ENCODE data around the gene EPHA1.

EPHA1 gene

DNA sequence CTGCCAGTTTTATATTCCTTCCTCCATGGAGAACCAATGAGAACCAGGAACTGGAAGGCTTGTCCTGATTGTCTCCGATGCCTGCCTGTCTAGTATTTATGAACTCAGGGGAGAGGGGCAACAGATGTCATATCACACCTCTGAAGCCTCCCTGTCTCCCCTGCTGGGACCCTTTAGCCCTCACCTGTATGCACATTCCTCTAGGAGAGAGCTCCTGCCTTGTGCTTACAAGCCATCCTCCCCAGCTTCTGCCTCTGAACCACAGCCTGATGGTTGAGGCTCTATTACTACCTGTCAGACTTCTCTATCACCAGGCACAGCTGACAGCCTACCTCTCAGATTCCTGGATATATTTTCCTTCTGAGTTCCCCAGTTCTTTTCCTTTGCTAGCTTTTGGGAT lies 40.3 kb downstream of the EPHA1 start:
- Histone ChIP-seq H3K27me3 (ENCODE audit: control insufficient read depth, low read length) (peaks cover 39% of the 10 kb centered on the region), H3K36me3 (ENCODE audit: control insufficient read depth, low read length) (no peaks in the 10 kb centered on the region), H3K9me2 (replicated peaks; ENCODE audit: control insufficient read depth, low read length) (no peaks in the 10 kb centered on the region), H3F3A (ENCODE audit: control insufficient read depth, insufficient read depth) (no peaks in the 10 kb centered on the region), H3K4me2 (ENCODE audit: low read length) (no peak overlapping the region), H3K9me3 (ENCODE audit: control insufficient read depth, insufficient read depth, low read length) (no peaks in the 10 kb centered on the region), H3K4me1 (ENCODE audit: control insufficient read depth, low read length) (no peaks in the 10 kb centered on the region), H3K4me3 (ENCODE audit: low read length) (no peak overlapping the region), H3K27ac (ENCODE audit: low read depth, low read length) (no peak overlapping the region), H3K79me2 (ENCODE audit: control insufficient read depth, low read length) (no peaks in the 10 kb centered on the region), H4K20me1 (ENCODE audit: control insufficient read depth, insufficient read depth, low read depth, low read length) (no peaks in the 10 kb centered on the region)
- TF ChIP-seq EZH2phosphoT487 (IDR thresholded peaks at IDR 0.05; ENCODE audit: borderline replicate concordance, low read length) = no peak
- TF ChIP-seq, protein P1, sequence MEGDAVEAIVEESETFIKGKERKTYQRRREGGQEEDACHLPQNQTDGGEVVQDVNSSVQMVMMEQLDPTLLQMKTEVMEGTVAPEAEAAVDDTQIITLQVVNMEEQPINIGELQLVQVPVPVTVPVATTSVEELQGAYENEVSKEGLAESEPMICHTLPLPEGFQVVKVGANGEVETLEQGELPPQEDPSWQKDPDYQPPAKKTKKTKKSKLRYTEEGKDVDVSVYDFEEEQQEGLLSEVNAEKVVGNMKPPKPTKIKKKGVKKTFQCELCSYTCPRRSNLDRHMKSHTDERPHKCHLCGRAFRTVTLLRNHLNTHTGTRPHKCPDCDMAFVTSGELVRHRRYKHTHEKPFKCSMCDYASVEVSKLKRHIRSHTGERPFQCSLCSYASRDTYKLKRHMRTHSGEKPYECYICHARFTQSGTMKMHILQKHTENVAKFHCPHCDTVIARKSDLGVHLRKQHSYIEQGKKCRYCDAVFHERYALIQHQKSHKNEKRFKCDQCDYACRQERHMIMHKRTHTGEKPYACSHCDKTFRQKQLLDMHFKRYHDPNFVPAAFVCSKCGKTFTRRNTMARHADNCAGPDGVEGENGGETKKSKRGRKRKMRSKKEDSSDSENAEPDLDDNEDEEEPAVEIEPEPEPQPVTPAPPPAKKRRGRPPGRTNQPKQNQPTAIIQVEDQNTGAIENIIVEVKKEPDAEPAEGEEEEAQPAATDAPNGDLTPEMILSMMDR (IDR thresholded peaks at IDR 0.05; ENCODE audit: low read depth, low read length, poor library complexity, severe bottlenecking) = no peak

DNA sequence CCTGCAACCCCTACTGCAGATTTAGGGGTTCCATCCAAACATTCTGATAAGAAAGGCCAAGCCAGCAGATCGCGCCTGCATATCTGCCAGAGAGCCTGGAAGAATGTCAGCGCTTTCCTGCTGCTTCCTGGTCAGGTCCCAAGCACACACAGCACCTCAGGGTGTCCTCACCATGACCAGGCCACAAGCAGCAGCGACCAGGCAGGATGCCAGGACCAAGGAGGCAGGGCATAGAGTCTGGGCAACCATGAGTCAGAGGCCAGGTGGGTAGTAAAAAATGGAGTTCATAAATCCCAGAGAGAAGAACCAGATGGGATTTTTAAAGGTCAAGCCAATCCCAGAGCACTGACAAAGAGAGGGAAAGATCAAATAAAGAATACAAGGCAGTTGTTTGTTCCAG lies 40.7 kb downstream of the EPHA1 start:
- H3F3A ChIP-seq (ENCODE audit: control insufficient read depth, insufficient read depth) = no peaks in the 10 kb centered on the region
- H3K36me3 ChIP-seq (ENCODE audit: control insufficient read depth, low read length) = no peaks in the 10 kb centered on the region
- no peaks in the 10 kb centered on the region for H3K9me3 ChIP-seq (ENCODE audit: control insufficient read depth, insufficient read depth, low read length)
- no peaks in the 10 kb centered on the region for H4K20me1 ChIP-seq (ENCODE audit: control insufficient read depth, insufficient read depth, low read depth, low read length)
- no peaks in the 10 kb centered on the region for H3K9me2 ChIP-seq (replicated peaks; ENCODE audit: control insufficient read depth, low read length)
- no peak overlapping the region for H3K27ac ChIP-seq (ENCODE audit: low read depth, low read length)
- H3K79me2 ChIP-seq (ENCODE audit: control insufficient read depth, low read length) = no peaks in the 10 kb centered on the region
- H3K4me1 ChIP-seq (ENCODE audit: control insufficient read depth, low read length) = no peaks in the 10 kb centered on the region
- no peak overlapping the region for H3K4me2 ChIP-seq (ENCODE audit: low read length)
- no peak overlapping the region for H3K4me3 ChIP-seq (ENCODE audit: low read length)
- TF ChIP-seq EZH2phosphoT487 (IDR thresholded peaks at IDR 0.05; ENCODE audit: borderline replicate concordance, low read length) = no peak
- TF ChIP-seq, protein P1 (IDR thresholded peaks at IDR 0.05; ENCODE audit: low read depth, low read length, poor library complexity, severe bottlenecking) = no peak
- peaks cover 43% of the 10 kb centered on the region for H3K27me3 ChIP-seq (ENCODE audit: control insufficient read depth, low read length)

DNA sequence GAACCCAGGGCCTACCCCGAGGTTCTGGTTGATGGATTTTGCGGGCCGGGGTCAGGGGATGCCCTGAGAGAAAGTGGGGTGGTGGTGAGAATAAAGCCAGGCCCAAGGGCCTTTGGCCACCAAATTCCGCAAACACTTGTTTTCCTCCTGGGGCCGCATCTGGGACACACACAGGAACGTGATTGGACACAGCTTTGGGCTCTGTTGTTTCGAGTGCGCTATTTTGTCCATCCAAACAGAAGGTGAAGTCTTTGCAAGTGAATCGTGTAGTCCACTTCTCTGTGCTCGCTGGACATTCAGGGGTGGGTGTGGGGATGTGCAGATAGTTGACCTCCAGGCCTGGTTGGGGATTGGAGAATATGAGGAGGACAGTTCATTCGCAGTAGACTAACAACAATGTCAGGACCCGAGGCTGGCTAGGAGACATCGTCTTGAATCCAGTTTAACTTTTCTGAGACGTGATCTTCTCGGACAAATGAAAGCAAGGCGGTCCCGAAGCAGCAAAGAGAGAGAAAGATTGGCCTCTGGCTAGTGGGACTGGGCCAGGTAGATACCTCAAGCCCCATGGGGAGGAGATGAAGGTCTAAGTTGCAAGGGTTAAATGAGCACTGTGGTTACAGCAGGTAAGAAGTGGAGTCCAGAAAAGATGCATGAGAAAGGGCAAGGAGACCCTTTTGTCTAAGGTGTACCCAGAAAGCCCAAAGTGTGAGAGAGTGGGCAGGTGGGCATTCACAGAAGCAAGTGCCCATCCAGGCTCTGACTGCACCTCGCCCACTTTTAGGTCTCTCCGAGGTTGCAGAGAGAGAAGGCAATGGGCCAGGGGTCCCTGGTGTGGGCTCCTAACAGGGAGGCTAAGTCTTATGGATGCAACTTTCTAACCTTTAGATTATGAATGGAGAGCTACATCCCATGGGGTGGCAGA lies 45.4 kb downstream of the EPHA1 start:
- H3K27ac ChIP-seq (ENCODE audit: low read depth, low read length) = no peak overlapping the region
- peaks cover 7% of the 10 kb centered on the region; the same call in 1 of the 2 replicates for H3K4me1 ChIP-seq (ENCODE audit: control insufficient read depth, low read length)
- no peaks in the 10 kb centered on the region for H3K79me2 ChIP-seq (ENCODE audit: control insufficient read depth, low read length)
- H3F3A ChIP-seq (ENCODE audit: control insufficient read depth, insufficient read depth) = no peaks in the 10 kb centered on the region
- no peaks in the 10 kb centered on the region for H3K9me3 ChIP-seq (ENCODE audit: control insufficient read depth, insufficient read depth, low read length)
- H3K9me2 ChIP-seq (replicated peaks; ENCODE audit: control insufficient read depth, low read length) = no peaks in the 10 kb centered on the region
- no peaks in the 10 kb centered on the region for H3K36me3 ChIP-seq (ENCODE audit: control insufficient read depth, low read length)
- TF ChIP-seq EZH2phosphoT487 (IDR thresholded peaks at IDR 0.05; ENCODE audit: borderline replicate concordance, low read length) = peak; percentile 91; the same call in 1 of the 2 replicates
- TF ChIP-seq, protein P1 (IDR thresholded peaks at IDR 0.05; ENCODE audit: low read depth, low read length, poor library complexity, severe bottlenecking) = no peak
- no peaks in the 10 kb centered on the region for H4K20me1 ChIP-seq (ENCODE audit: control insufficient read depth, insufficient read depth, low read depth, low read length)
- H3K4me3 ChIP-seq (ENCODE audit: low read length) = no peak overlapping the region
- H3K4me2 ChIP-seq (ENCODE audit: low read length) = peak overlapping the region; percentile 16; the same call in 1 of the 2 replicates
- H3K27me3 ChIP-seq (ENCODE audit: control insufficient read depth, low read length) = peaks cover 81% of the 10 kb centered on the region
